ENCODE results near the gene PGLYRP2. TPM values are rescaled to one million over a fixed set of nuclear protein-coding genes. Genes with fewer than 3 reads are reported as not detected.

PGLYRP2 gene
- polyA plus RNA-seq, 1 of the 3 experiments (the other 2 are of a cell fraction) = not detected

DNA sequence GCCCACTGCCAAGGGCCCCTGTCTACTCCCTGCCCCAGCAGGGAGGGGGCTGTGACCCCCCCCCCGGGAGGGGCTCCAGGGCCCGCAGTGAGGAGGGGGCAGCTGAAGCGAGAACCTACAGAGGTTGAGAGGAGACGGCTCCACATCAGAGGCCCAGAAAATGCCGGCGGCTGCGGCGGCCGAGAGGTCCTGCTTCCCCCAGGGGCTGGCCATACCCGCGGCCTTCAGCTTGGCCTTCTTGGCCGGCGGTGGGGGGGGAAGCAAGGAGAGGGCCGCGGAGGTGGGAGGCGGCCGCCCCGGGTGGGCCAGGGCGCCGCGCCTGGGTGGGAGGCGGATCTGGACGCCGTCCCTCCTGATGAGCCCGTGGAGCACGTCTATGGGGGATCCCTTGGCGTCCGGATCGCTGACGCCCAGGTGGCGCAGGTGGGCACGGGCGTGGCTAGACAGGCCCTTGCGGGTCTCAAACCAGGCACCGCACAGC is 51.3 kb downstream of the PGLYRP2 start:
- Histone ChIP-seq H3K4me2 (no peak overlapping the region), H3K27ac (ENCODE audit: low read depth in 2 of 2, low read length in 1 of 2) (no peak overlapping the region), H3K4me1 (ENCODE audit: control insufficient read depth in 1 of 2, insufficient read depth in 2 of 2, low read depth in 1 of 2, low read length in 1 of 2) (peaks cover 5 to 25% of the 10 kb centered on the region in 2 experiments; a peak in 2 of 4 replicates), H4K20me1 (ENCODE audit: insufficient read depth) (peaks cover 17% of the 10 kb centered on the region; the same call in 1 of the 2 replicates), H3K27me3 (ENCODE audit: insufficient read depth) (no peaks in the 10 kb centered on the region), H3K36me3 (replicated peaks in 1 of 2; ENCODE audit: control insufficient read depth in 1 of 2, insufficient read depth in 2 of 2, low read length in 1 of 2) (peaks cover 24 to 62% of the 10 kb centered on the region in 2 experiments), H3K4me3 (ENCODE audit: low read depth in 2 of 2, low read length in 1 of 2) (no peak overlapping the region), H2AFZ (ENCODE audit: low read depth) (no peak overlapping the region), H3K79me2 (ENCODE audit: insufficient read depth) (peaks cover 42% of the 10 kb centered on the region), H3K9me2 (no peaks in the 10 kb centered on the region), H3K9me3 (no peaks in the 10 kb centered on the region), H3F3A (replicated peaks; ENCODE audit: insufficient read depth) (no peaks in the 10 kb centered on the region), H3K9ac (no peak overlapping the region)
- DNase-seq = no peak
- WGBS (ENCODE audit: low lambda C conversion rate) = 96% methylated on average over 12 of the region's 35 CpGs
- ChIA-PET CTCF (interaction anchor here (3.9 kb wide), 1 partner anchor 8 kb away, joined by 12 read pairs; the partner anchor contains the start of gene AKAP8L), POLR2A (no interaction called here)
- TF ChIP-seq EZH2phosphoT487 (IDR thresholded peaks at IDR 0.05; ENCODE audit: borderline replicate concordance, low read depth) = no peak
- TF ChIP-seq, protein P1, sequence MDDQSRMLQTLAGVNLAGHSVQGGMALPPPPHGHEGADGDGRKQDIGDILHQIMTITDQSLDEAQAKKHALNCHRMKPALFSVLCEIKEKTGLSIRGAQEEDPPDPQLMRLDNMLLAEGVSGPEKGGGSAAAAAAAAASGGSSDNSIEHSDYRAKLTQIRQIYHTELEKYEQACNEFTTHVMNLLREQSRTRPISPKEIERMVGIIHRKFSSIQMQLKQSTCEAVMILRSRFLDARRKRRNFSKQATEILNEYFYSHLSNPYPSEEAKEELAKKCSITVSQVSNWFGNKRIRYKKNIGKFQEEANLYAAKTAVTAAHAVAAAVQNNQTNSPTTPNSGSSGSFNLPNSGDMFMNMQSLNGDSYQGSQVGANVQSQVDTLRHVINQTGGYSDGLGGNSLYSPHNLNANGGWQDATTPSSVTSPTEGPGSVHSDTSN (IDR thresholded peaks at IDR 0.05) = no peak

DNA sequence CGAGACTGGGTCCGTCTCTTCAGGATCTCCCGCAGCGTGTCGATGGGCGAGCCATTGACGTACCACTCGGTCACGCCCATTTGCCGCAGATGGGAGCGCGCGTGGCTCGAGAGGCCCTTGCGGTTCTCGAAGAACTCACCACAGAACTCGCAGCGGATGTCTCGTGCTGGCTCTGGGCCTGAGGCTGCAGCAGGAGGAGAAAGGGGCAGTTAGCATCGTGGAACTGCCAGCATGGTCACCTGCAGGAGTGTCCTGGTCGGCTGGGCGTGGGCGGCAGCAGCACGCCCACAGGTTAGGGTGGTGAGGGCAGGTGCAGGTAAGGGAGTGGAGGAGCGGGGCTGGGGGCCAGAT is 52.0 kb downstream of the PGLYRP2 start:
- no peaks in the 10 kb centered on the region for H3K9me2 ChIP-seq
- no peak overlapping the region for H3K4me3 ChIP-seq (ENCODE audit: low read depth in 2 of 2, low read length in 1 of 2)
- CTCF ChIA-PET = no interaction called here
- H3K36me3 ChIP-seq (replicated peaks in 1 of 2; ENCODE audit: control insufficient read depth in 1 of 2, insufficient read depth in 2 of 2, low read length in 1 of 2) = peaks cover 28 to 69% of the 10 kb centered on the region in 2 experiments
- no peak for DNase-seq
- no peak overlapping the region for H2AFZ ChIP-seq (ENCODE audit: low read depth)
- H3F3A ChIP-seq (replicated peaks; ENCODE audit: insufficient read depth) = no peaks in the 10 kb centered on the region
- no peaks in the 10 kb centered on the region for H3K27me3 ChIP-seq (ENCODE audit: insufficient read depth)
- peaks cover 5 to 32% of the 10 kb centered on the region in 2 experiments; a peak in 2 of 4 replicates for H3K4me1 ChIP-seq (ENCODE audit: control insufficient read depth in 1 of 2, insufficient read depth in 2 of 2, low read depth in 1 of 2, low read length in 1 of 2)
- no peak overlapping the region for H3K9ac ChIP-seq
- 100% methylated on average over 9 of the region's 25 CpGs for WGBS (ENCODE audit: low lambda C conversion rate)
- H3K4me2 ChIP-seq = no peak overlapping the region
- POLR2A ChIA-PET = no interaction called here
- no peak overlapping the region for H3K27ac ChIP-seq (ENCODE audit: low read depth in 2 of 2, low read length in 1 of 2)
- peaks cover 42% of the 10 kb centered on the region for H3K79me2 ChIP-seq (ENCODE audit: insufficient read depth)
- peaks cover 17% of the 10 kb centered on the region; the same call in 1 of the 2 replicates for H4K20me1 ChIP-seq (ENCODE audit: insufficient read depth)
- H3K9me3 ChIP-seq = no peaks in the 10 kb centered on the region
- TF ChIP-seq TEAD4 (IDR thresholded peaks at IDR 0.05; ENCODE audit: borderline replicate concordance, insufficient read depth) (no peak), EZH2phosphoT487 (IDR thresholded peaks at IDR 0.05; ENCODE audit: borderline replicate concordance, low read depth) (no peak), YY1 (IDR thresholded peaks at IDR 0.05; ENCODE audit: low read depth) (no peak), SIN3A (IDR thresholded peaks at IDR 0.05; ENCODE audit: borderline replicate concordance, low read depth, low read length) (no peak), RXRA (IDR thresholded peaks at IDR 0.05; ENCODE audit: borderline replicate concordance, low read depth) (no peak), TAF1 (IDR thresholded peaks at IDR 0.05; ENCODE audit: borderline replicate concordance, low read depth, low read length) (no peak), CHD2 (IDR thresholded peaks at IDR 0.05; ENCODE audit: low read length, partially characterized antibody) (no peak), FOSL2 (IDR thresholded peaks at IDR 0.05; ENCODE audit: borderline replicate concordance, low read depth) (no peak), RCOR1 (IDR thresholded peaks at IDR 0.05; ENCODE audit: low read length) (no peak), EP300 (IDR thresholded peaks at IDR 0.05; ENCODE audit: borderline replicate concordance in 1 of 2, low read depth in 1 of 2, low read length in 1 of 2) (no peak), TCF12 (IDR thresholded peaks at IDR 0.05) (no peak), MEF2A (IDR thresholded peaks at IDR 0.05; ENCODE audit: borderline replicate concordance, low read depth) (no peak)
- TF ChIP-seq, protein P1 (IDR thresholded peaks at IDR 0.05) = no peak
- TF ChIP-seq, protein P2, sequence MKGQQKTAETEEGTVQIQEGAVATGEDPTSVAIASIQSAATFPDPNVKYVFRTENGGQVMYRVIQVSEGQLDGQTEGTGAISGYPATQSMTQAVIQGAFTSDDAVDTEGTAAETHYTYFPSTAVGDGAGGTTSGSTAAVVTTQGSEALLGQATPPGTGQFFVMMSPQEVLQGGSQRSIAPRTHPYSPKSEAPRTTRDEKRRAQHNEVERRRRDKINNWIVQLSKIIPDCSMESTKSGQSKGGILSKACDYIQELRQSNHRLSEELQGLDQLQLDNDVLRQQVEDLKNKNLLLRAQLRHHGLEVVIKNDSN (IDR thresholded peaks at IDR 0.05; ENCODE audit: borderline replicate concordance, low read depth) = no peak
- TF ChIP-seq, protein P3, sequence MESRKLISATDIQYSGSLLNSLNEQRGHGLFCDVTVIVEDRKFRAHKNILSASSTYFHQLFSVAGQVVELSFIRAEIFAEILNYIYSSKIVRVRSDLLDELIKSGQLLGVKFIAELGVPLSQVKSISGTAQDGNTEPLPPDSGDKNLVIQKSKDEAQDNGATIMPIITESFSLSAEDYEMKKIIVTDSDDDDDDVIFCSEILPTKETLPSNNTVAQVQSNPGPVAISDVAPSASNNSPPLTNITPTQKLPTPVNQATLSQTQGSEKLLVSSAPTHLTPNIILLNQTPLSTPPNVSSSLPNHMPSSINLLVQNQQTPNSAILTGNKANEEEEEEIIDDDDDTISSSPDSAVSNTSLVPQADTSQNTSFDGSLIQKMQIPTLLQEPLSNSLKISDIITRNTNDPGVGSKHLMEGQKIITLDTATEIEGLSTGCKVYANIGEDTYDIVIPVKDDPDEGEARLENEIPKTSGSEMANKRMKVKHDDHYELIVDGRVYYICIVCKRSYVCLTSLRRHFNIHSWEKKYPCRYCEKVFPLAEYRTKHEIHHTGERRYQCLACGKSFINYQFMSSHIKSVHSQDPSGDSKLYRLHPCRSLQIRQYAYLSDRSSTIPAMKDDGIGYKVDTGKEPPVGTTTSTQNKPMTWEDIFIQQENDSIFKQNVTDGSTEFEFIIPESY (IDR thresholded peaks at IDR 0.05; ENCODE audit: borderline replicate concordance, low read depth) = no peak

All from SK-N-SH (cell line).